MG63 (cell line): ENCODE measurements around the gene KCNJ9. TPM values are rescaled to one million over a fixed set of nuclear protein-coding genes. Genes with fewer than 3 reads are reported as not detected.

Experiments
- DNase-seq: peaks from one replicate; pipeline ENCODE4 v3.0.0-alpha.2; 2020
- H3K27me3 ChIP-seq: fragments of 250-450 bp; sonication (Bioruptor Pico); 2 replicates; pipeline ENCODE4 v1.5.1; 2020; ENCODE audit warnings: mild to moderate bottlenecking, moderate library complexity
- H3K36me3 ChIP-seq: fragments of 250-450 bp; sonication (Bioruptor Pico); 2 replicates; pipeline ENCODE4 v1.5.1; 2020; ENCODE audit warnings: mild to moderate bottlenecking, moderate library complexity
- H3K4me3 ChIP-seq: fragments of 250-450 bp; sonication (Bioruptor Pico); 2 replicates; pipeline ENCODE4 v1.5.1; 2020; ENCODE audit warnings: mild to moderate bottlenecking, moderate library complexity
- H3K9me3 ChIP-seq: fragments of 250-450 bp; sonication (Bioruptor Pico); 2 replicates; pipeline ENCODE4 v1.5.1; 2020; ENCODE audit warnings: mild to moderate bottlenecking, moderate library complexity
- total RNA-seq: library from RNA; depleted of rRNA; stranded (reverse); fragments of >200 nt; shearing (Covaris generic); gene quantifications from 2 replicates; pipeline ENCODE4 v1.2.3, GENCODE V29; 2014; ENCODE audit warnings: low replicate concordance

Gene KCNJ9
- total RNA-seq, 1 experiment from 2014 or later, result not detected

DNA sequence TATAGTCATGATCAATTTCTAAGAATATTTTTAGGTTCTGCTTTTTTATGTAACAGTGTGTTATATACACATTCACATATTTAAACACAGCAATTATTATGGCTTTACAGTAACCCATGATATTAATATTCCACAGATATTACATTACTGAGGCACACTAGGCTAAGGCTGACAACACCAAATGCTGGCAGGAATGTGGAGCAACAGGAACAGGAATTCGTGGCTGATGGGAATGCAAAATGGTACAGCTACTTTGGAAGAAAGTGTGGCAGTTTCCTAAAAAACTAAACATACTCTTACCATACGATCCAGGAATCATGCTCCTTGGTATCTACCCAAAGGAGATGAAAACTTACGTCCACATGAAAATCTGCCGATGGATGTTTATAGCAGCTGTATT is 1.9 kb upstream of the KCNJ9 start:
- DNase-seq, result no peak
- H3K36me3 ChIP-seq, result no peaks in the 10 kb centered on the region
- peaks cover 40% of the 10 kb centered on the region for H3K27me3 ChIP-seq
- no peak overlapping the region for H3K4me3 ChIP-seq
- H3K9me3 ChIP-seq, result no peaks in the 10 kb centered on the region

GRCh38 chr1:160080381-160081100 is 797 bp upstream of the KCNJ9 start:
- Histone ChIP-seq H3K36me3 (no peaks in the 10 kb centered on the region), H3K27me3 (peaks cover 40% of the 10 kb centered on the region), H3K4me3 (no peak overlapping the region), H3K9me3 (no peaks in the 10 kb centered on the region)
- DNase-seq, result no peak

DNA sequence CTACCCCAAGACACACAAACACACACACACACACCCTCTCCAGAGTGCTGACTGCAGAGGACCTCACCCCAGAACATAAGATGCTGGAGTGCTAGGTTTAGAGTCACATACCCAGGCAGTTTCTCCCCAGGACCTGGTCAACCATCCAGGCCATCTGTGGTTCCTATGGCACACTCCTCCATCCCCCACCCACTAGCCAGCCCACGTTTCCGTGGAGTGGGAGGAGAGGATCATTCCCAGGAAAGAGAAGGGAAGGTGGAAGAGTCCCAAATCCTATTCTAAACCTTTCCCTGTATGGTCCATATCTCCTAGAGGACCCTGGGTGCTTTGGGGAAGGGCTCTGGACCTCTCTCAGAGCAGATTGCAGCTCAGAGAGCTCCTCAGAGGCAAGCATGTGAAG is 1.1 kb downstream of the KCNJ9 start:
- DNase-seq, result no peak
- Histone ChIP-seq H3K36me3 (no peaks in the 10 kb centered on the region), H3K27me3 (peaks cover 40% of the 10 kb centered on the region), H3K4me3 (no peak overlapping the region), H3K9me3 (no peaks in the 10 kb centered on the region)

DNA sequence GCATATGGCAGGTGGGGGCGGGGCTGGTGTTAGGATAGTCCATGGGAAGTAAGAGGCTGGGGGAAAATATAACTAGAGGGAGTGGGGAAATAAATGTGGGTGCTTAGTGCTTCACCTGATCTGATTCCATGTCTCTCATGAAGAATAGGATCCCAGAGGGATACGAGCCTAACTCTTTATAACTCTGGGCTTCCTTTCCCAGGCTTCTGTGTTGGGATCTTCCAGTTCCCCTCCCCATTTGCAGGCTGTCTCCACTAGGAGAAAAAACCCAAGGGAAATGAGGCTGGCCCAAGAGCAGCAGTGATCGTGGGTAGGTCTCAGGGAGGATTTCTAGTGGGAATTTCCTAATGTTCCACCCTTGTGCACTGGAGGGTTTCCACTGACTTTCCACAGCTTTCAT is 1.6 kb downstream of the KCNJ9 start:
- Histone ChIP-seq H3K27me3 (peaks cover 40% of the 10 kb centered on the region), H3K36me3 (no peaks in the 10 kb centered on the region), H3K9me3 (no peaks in the 10 kb centered on the region), H3K4me3 (no peak overlapping the region)
- DNase-seq, result no peak

DNA sequence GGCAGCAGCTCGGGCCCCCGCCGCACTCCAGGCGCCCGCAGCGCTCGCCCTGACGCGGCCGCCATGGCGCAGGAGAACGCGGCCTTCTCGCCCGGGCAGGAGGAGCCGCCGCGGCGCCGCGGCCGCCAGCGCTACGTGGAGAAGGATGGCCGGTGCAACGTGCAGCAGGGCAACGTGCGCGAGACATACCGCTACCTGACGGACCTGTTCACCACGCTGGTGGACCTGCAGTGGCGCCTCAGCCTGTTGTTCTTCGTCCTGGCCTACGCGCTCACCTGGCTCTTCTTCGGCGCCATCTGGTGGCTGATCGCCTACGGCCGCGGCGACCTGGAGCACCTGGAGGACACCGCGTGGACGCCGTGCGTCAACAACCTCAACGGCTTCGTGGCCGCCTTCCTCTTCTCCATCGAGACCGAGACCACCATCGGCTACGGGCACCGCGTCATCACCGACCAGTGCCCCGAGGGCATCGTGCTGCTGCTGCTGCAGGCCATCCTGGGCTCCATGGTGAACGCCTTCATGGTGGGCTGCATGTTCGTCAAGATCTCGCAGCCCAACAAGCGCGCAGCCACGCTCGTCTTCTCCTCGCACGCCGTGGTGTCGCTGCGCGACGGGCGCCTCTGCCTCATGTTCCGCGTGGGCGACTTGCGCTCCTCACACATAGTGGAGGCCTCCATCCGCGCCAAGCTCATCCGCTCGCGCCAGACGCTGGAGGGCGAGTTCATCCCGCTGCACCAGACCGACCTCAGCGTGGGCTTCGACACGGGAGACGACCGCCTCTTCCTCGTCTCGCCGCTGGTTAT is 2.8 kb downstream of the KCNJ9 start:
- H3K27me3 ChIP-seq, result peaks cover 35% of the 10 kb centered on the region
- H3K36me3 ChIP-seq, result no peaks in the 10 kb centered on the region
- DNase-seq, result no peak
- H3K4me3 ChIP-seq, result no peak overlapping the region
- H3K9me3 ChIP-seq, result no peaks in the 10 kb centered on the region

DNA sequence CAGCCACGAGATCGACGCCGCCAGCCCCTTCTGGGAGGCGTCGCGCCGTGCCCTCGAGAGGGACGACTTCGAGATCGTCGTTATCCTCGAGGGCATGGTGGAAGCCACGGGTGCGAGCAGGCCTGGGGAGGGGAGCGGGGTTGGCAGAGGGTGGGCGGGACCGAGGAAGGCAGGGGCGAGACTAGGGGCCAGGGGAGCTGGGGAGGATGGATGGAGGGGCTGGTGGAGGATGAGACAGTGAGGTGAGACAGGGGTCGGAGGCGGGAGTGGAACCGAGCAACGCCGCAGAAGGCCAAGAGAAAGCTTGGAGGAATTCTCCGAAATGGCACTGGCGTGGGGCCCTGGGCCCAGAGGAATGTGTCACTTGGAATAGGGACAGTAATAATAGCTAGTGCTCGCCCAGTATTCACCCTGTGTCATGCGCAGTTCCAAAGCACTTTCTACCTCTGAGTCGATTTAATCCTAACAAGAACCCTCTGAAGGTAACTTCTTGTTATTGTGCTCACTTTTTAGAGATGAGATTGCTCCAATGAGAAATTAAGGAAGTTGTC is 3.5 kb downstream of the KCNJ9 start:
- peaks cover 32% of the 10 kb centered on the region for H3K27me3 ChIP-seq
- no peak for DNase-seq
- H3K36me3 ChIP-seq, result no peaks in the 10 kb centered on the region

GRCh38 chr1:160085686-160086455 is 4.5 kb downstream of the KCNJ9 start:
- peak; percentile 68 for DNase-seq
- H3K4me3 ChIP-seq, result no peak overlapping the region
- H3K9me3 ChIP-seq, result no peaks in the 10 kb centered on the region
- H3K36me3 ChIP-seq, result no peaks in the 10 kb centered on the region
- H3K27me3 ChIP-seq, result peaks cover 22% of the 10 kb centered on the region

More for the DNA sequence above, 3.5 kb downstream of the KCNJ9 start:
- no peaks in the 10 kb centered on the region for H3K9me3 ChIP-seq
- no peak overlapping the region for H3K4me3 ChIP-seq

GRCh38 chr1:160086456-160086892 is 5.1 kb downstream of the KCNJ9 start:
- DNase-seq, result no peak
- H3K27me3 ChIP-seq, result peaks cover 16% of the 10 kb centered on the region

DNA sequence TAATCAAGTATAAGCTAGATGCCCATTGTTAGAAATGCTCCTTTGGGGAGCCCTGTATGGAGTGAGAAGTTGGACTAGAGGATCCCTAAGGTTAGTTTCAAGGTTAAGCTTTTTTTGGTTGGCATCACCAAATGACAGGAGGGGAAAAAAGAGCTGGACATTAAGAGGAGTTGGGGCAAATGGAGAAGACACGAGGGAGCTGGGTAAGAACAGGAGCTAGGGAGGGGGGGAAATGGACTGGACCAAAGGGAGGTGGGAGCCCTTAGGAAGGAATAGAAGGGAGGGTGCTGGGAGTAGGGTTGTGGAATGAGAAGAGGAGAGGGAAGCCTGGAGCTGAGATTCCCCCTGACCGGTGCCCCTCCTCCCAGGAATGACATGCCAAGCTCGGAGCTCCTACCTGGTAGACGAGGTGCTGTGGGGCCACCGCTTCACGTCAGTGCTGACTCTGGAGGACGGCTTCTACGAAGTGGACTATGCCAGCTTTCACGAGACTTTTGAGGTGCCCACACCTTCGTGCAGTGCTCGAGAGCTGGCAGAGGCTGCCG is 5.9 kb downstream of the KCNJ9 start:
- peaks cover 9% of the 10 kb centered on the region; the same call in 1 of the 2 replicates for H3K27me3 ChIP-seq
- H3K4me3 ChIP-seq, result no peak overlapping the region
- H3K36me3 ChIP-seq, result no peaks in the 10 kb centered on the region
- no peak for DNase-seq
- H3K9me3 ChIP-seq, result no peaks in the 10 kb centered on the region

More at GRCh38 chr1:160086456-160086892, 5.1 kb downstream of the KCNJ9 start:
- Histone ChIP-seq H3K9me3 (no peaks in the 10 kb centered on the region), H3K4me3 (no peak overlapping the region), H3K36me3 (no peaks in the 10 kb centered on the region)

- Histone ChIP-seq H3K27me3 (no peaks in the 10 kb centered on the region), H3K36me3 (no peaks in the 10 kb centered on the region), H3K9me3 (no peaks in the 10 kb centered on the region), H3K4me3 (no peak overlapping the region)
- DNase-seq, result no peak
Observed at GRCh38 chr1:160089883-160090282, 8.5 kb downstream of the KCNJ9 start.

DNA sequence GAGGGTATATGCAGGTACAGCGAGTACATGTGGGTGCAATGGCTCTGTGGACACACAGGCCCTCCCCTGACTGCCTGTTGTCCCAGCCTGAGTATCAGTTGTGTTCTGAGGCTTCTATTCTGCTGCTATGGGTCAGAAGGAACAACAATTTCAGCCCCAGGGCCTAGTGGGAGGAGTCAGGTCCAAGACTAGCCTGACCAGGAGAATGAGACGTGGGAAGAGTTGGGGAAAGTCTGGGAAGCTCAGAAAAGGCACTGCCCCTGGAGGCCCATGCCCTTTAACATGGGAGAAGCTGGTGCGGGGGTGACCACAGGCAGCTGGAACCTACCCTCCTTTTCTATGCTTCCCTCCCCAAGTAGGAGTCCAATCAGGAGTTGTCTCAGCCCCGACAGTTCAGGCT is 9.4 kb downstream of the KCNJ9 start:
- no peak for DNase-seq

GRCh38 chr1:160091666-160092223 is 10.4 kb downstream of the KCNJ9 start:
- no peaks in the 10 kb centered on the region for H3K27me3 ChIP-seq
- H3K4me3 ChIP-seq, result no peak overlapping the region
- no peaks in the 10 kb centered on the region for H3K36me3 ChIP-seq
- H3K9me3 ChIP-seq, result no peaks in the 10 kb centered on the region
- DNase-seq, result no peak

More for the DNA sequence above, 9.4 kb downstream of the KCNJ9 start:
- Histone ChIP-seq H3K27me3 (no peaks in the 10 kb centered on the region), H3K36me3 (no peaks in the 10 kb centered on the region), H3K4me3 (no peak overlapping the region), H3K9me3 (no peaks in the 10 kb centered on the region)

DNA sequence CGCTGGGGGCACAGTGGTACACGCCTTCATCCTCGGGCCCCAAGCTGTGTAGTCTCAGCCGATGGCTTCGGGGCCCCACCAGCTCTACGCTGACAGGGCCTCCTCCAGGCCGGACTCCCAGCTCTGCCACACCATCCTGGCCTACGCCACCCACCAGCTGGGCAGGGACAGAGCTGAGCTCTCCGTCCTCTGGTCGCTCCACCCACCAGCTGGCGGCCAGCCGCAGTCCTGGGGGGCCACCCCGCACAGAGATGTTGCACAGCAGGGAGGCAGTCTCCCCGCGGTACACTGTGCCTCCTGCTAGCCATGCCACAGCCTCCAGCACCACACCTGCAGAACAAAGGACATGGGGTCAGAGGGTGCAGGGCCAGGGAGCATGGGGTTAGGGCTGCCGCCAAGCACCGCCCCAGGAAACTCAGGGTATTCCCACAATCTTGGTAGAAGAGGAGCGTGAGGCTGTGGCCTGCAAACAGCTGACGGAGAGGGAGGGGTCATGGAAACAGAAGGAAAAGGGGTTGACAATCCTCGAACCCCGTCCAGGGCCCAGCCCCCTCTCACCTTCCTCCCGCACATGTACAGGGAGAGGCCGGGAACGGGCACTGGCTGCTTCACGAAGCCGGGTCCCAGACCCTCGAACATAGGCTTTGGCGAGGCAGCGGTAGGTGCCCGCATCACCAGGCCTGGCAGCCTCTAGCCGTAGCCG is 11.2 kb downstream of the KCNJ9 start:
- Histone ChIP-seq H3K4me3 (no peak overlapping the region), H3K36me3 (no peaks in the 10 kb centered on the region), H3K27me3 (no peaks in the 10 kb centered on the region), H3K9me3 (no peaks in the 10 kb centered on the region)
- DNase-seq, result no peak

DNA sequence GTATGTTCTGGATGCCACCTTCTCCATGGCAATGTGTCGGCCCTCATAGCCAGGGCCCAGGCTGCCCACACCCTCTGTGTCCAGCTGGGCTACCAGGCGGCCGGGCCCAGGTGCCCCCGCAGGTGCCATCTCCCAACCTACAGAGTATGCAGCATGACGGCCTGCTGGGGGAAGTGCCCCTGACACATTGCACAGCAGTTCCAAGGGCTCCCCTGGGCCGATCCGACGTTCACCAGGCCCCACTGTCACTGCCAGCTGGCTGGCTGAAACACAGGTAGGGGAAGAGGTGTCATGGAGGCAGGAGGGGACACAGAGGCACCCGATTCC is 11.7 kb downstream of the KCNJ9 start:
- DNase-seq, result no peak
- H3K4me3 ChIP-seq, result no peak overlapping the region
- no peaks in the 10 kb centered on the region for H3K36me3 ChIP-seq
- H3K27me3 ChIP-seq, result no peaks in the 10 kb centered on the region
- no peaks in the 10 kb centered on the region for H3K9me3 ChIP-seq

DNA sequence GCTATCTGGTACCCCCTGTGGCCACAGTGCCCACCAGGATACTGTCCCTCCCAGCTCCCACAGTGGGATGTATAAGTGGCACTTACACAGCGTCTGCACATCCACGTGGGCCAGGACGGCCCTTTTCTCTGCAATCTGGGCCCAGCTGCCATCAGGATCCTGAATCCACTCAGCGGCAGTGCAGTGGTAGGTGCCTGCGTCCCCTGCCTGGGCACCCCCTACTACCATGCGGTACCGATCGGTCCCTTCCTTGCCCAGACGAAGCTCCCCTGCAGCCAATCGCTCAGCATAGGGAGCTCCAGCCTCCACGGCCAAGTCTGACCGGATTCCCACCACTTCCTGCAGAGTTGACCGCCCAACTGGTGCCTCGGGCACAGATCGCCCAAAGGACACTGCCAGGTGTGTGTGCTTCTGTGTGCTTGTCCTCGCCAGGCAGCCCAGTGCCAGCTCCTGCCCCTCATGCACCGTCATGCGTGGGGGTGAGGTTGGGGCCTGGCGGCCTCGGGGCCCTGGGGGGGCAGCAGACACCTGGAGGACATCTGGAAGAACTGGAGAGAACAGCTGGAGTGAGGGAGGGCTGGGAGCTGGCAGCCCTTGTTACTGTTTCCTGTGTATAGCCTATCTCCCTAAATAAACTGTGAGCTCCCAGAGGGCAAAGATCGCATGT is 12.4 kb downstream of the KCNJ9 start:
- DNase-seq, result no peak
- H3K4me3 ChIP-seq, result no peak overlapping the region
- no peaks in the 10 kb centered on the region for H3K36me3 ChIP-seq
- no peaks in the 10 kb centered on the region for H3K27me3 ChIP-seq
- H3K9me3 ChIP-seq, result no peaks in the 10 kb centered on the region

DNA sequence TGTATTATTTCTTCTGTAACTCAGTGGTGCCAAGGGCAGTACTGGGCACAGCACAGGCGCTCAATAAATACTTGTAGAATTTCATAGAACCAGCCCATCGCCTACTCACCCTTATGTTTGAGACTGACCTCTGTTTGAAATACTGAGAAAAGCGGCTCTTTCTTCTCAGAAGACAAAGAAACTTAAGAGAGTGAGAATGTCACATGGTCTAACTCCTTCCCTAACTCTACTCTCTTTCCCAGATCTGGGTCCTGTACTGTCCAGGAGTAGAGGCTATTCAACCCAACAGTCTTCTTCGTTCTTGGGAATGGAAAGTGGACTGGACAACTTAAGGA is 12.9 kb downstream of the KCNJ9 start:
- Histone ChIP-seq H3K27me3 (no peaks in the 10 kb centered on the region), H3K4me3 (no peak overlapping the region), H3K36me3 (no peaks in the 10 kb centered on the region), H3K9me3 (no peaks in the 10 kb centered on the region)
- DNase-seq, result no peak
